Mesendoderm (in vitro differentiated cells): ENCODE measurements around the gene GMDS.
A peak's percentile ranks its signal among the peaks of the same experiment; 100 is the strongest.

Source experiments
- DNase-seq: peaks from one replicate; pipeline ENCODE4 v3.0.0; 2013
- H2AK5ac ChIP-seq: 2 replicates; pipeline ENCODE4 v1.6.1; 2013; ENCODE audit warnings: low read length, inconsistent platforms
- H2BK120ac ChIP-seq: 2 replicates; pipeline ENCODE4 v1.6.1; 2013; ENCODE audit warnings: low read depth, mild to moderate bottlenecking, low read length, moderate library complexity, mixed read lengths
- H2BK15ac ChIP-seq: replicated peaks from 2 replicates; pipeline ENCODE4 v1.6.1; 2013; ENCODE audit warnings: low read depth, mild to moderate bottlenecking, moderate library complexity
- H2BK5ac ChIP-seq: 2 replicates; pipeline ENCODE4 v1.6.1; 2013; ENCODE audit warnings: low read length, inconsistent platforms
- H3K18ac ChIP-seq: 2 replicates; pipeline ENCODE4 v1.6.1; 2013; ENCODE audit warnings: mild to moderate bottlenecking, low read length, mixed read lengths
- H3K23ac ChIP-seq: one replicate; pipeline ENCODE4 v1.6.1; 2013; ENCODE audit warnings: low read length
- H3K27ac ChIP-seq: 2 replicates; pipeline ENCODE4 v1.5.1; 2013; ENCODE audit warnings: low read depth, mild to moderate bottlenecking, inconsistent platforms, low read length, moderate library complexity
- H3K27me3 ChIP-seq: 2 replicates; pipeline ENCODE4 v1.6.1; 2013; ENCODE audit warnings: low read length, control low read depth, mild to moderate bottlenecking, inconsistent platforms; ENCODE audit not compliant: insufficient read depth, poor library complexity
- H3K36me3 ChIP-seq: 2 replicates; pipeline ENCODE4 v1.6.1; 2013; ENCODE audit warnings: low read length, inconsistent platforms; ENCODE audit not compliant: control insufficient read depth, insufficient read depth
- H3K4ac ChIP-seq: one replicate; pipeline ENCODE4 v1.6.1; 2013; ENCODE audit warnings: low read depth, mild to moderate bottlenecking, low read length, moderate library complexity
- H3K4me1 ChIP-seq: 2 replicates; pipeline ENCODE4 v1.6.1; 2013; ENCODE audit warnings: low read depth, low read length, inconsistent platforms; ENCODE audit not compliant: control insufficient read depth
- H3K4me2 ChIP-seq: 2 replicates; pipeline ENCODE4 v1.6.1; 2013; ENCODE audit warnings: low read length
- H3K4me3 ChIP-seq: 2 replicates; pipeline ENCODE4 v1.5.1; 2013; ENCODE audit warnings: mild to moderate bottlenecking, low read length
- H3K56ac ChIP-seq: one replicate; pipeline ENCODE4 v1.6.1; 2013; ENCODE audit warnings: low read length
- H3K79me1 ChIP-seq: 2 replicates; pipeline ENCODE4 v1.6.1; 2013; ENCODE audit warnings: low read length, inconsistent platforms
- H3K79me2 ChIP-seq: 2 replicates; pipeline ENCODE4 v1.6.1; 2013; ENCODE audit warnings: mild to moderate bottlenecking, low read length; ENCODE audit not compliant: control insufficient read depth, insufficient read depth
- H3K9ac ChIP-seq: 2 replicates; pipeline ENCODE4 v1.6.1; 2013; ENCODE audit warnings: low read length, inconsistent platforms
- H4K5ac ChIP-seq: one replicate; pipeline ENCODE4 v1.6.1; 2013; ENCODE audit warnings: low read length
- H4K8ac ChIP-seq: one replicate; pipeline ENCODE4 v1.6.1; 2013; ENCODE audit warnings: low read depth, mild to moderate bottlenecking, control low read depth, low read length, moderate library complexity
- WGBS: extraction: QIAGEN DNeasy Blood & Tissue Kit; methylation state at CpG from one replicate; pipeline ENCODE4 v1.1.7; 2013; ENCODE audit warnings: low lambda C conversion rate, missing lambda C conversion rate; ENCODE audit not compliant: insufficient coverage; ENCODE audit errors: extremely low coverage; 5-methylcytosine and 5-hydroxymethylcytosine counted together

GMDS gene

GRCh38 chr6:1615853-1616420 lies 629.5 kb downstream of the GMDS start:
- Histone ChIP-seq H3K23ac (peak overlapping the region; percentile 48), H3K79me2 (no peaks in the 10 kb centered on the region), H3K18ac (no peak overlapping the region), H3K27ac (no peak overlapping the region), H2BK120ac (no peak overlapping the region), H3K4me2 (no peak overlapping the region), H4K8ac (no peak overlapping the region), H2BK15ac (no peak overlapping the region), H3K56ac (no peak overlapping the region), H3K4ac (no peak overlapping the region), H3K27me3 (peaks cover 67% of the 10 kb centered on the region), H2BK5ac (no peak overlapping the region), H3K4me1 (peaks cover 2% of the 10 kb centered on the region), H3K4me3 (no peak overlapping the region), H3K36me3 (no peaks in the 10 kb centered on the region), H2AK5ac (no peak overlapping the region), H4K5ac (no peak overlapping the region), H3K79me1 (no peaks in the 10 kb centered on the region), H3K9ac (no peak overlapping the region)
- DNase-seq: peak; percentile 11
- WGBS: no CpG with 5 or more reads among the region's 10 CpGs

- peak overlapping the region; percentile 48 for H3K23ac ChIP-seq
- no peak overlapping the region for H2BK120ac ChIP-seq
- no peak overlapping the region for H4K5ac ChIP-seq
- H3K56ac ChIP-seq: peak overlapping the region; percentile 90
- H2BK15ac ChIP-seq: no peak overlapping the region
- no CpG with 5 or more reads among the region's 50 CpGs for WGBS
- H3K4ac ChIP-seq: no peak overlapping the region
- peak overlapping the region; percentile 78 for H3K9ac ChIP-seq
- peaks cover 2% of the 10 kb centered on the region for H3K4me1 ChIP-seq
- peak overlapping the region; percentile 83 for H3K4me2 ChIP-seq
- no peaks in the 10 kb centered on the region for H3K36me3 ChIP-seq
- H2BK5ac ChIP-seq: no peak overlapping the region
- H4K8ac ChIP-seq: no peak overlapping the region
- no peak overlapping the region for H2AK5ac ChIP-seq
- peak; percentile 75 for DNase-seq
- peak overlapping the region; percentile 49 for H3K4me3 ChIP-seq
- no peaks in the 10 kb centered on the region for H3K79me1 ChIP-seq
- peaks cover 61% of the 10 kb centered on the region for H3K27me3 ChIP-seq
- no peak overlapping the region for H3K27ac ChIP-seq
- no peaks in the 10 kb centered on the region for H3K79me2 ChIP-seq
- H3K18ac ChIP-seq: peak overlapping the region; percentile 75
Observed at GRCh38 chr6:1615151-1615852, 630.1 kb downstream of the GMDS start.

- H3K36me3 ChIP-seq: no peaks in the 10 kb centered on the region
- no peaks in the 10 kb centered on the region for H3K79me1 ChIP-seq
- no peak overlapping the region for H3K4ac ChIP-seq
- H3K4me2 ChIP-seq: peak overlapping the region; percentile 83
- peak overlapping the region; percentile 75 for H3K18ac ChIP-seq
- no peak overlapping the region for H3K27ac ChIP-seq
- H3K4me1 ChIP-seq: peaks cover 2% of the 10 kb centered on the region
- peak overlapping the region; percentile 10 for H2BK15ac ChIP-seq
- H3K23ac ChIP-seq: peak overlapping the region; percentile 80
- H2BK5ac ChIP-seq: no peak overlapping the region
- no peaks in the 10 kb centered on the region for H3K79me2 ChIP-seq
- peaks cover 58% of the 10 kb centered on the region for H3K27me3 ChIP-seq
- peak; percentile 71 for DNase-seq
- WGBS: no CpG with 5 or more reads among the region's 85 CpGs
- H3K4me3 ChIP-seq: peak overlapping the region; percentile 49
- no peak overlapping the region for H4K5ac ChIP-seq
- no peak overlapping the region for H4K8ac ChIP-seq
- no peak overlapping the region for H2AK5ac ChIP-seq
- peak overlapping the region; percentile 90 for H3K56ac ChIP-seq
- H3K9ac ChIP-seq: peak overlapping the region; percentile 78
- H2BK120ac ChIP-seq: peak overlapping the region; percentile 48
Observed at GRCh38 chr6:1614448-1615150, 630.8 kb downstream of the GMDS start.

- Histone ChIP-seq H2AK5ac (no peak overlapping the region), H3K79me1 (no peaks in the 10 kb centered on the region), H3K18ac (peak overlapping the region; percentile 75), H3K4me2 (peak overlapping the region; percentile 45), H3K79me2 (no peaks in the 10 kb centered on the region), H3K56ac (peak overlapping the region; percentile 90), H3K9ac (peak overlapping the region; percentile 54), H3K27ac (no peak overlapping the region), H3K4me1 (peaks cover 2% of the 10 kb centered on the region), H2BK15ac (no peak overlapping the region), H3K27me3 (peaks cover 56% of the 10 kb centered on the region), H3K36me3 (no peaks in the 10 kb centered on the region), H4K8ac (no peak overlapping the region), H2BK120ac (no peak overlapping the region), H2BK5ac (no peak overlapping the region), H3K23ac (peak overlapping the region; percentile 80), H4K5ac (no peak overlapping the region), H3K4me3 (peak overlapping the region; percentile 25), H3K4ac (no peak overlapping the region)
- peak; percentile 87 for DNase-seq
- no CpG with 5 or more reads among the region's 60 CpGs for WGBS
Observed at GRCh38 chr6:1613688-1614447, 631.5 kb downstream of the GMDS start.

- H3K23ac ChIP-seq: no peak overlapping the region
- no peak overlapping the region for H3K27ac ChIP-seq
- no peak overlapping the region for H2BK5ac ChIP-seq
- H4K5ac ChIP-seq: no peak overlapping the region
- H3K4ac ChIP-seq: no peak overlapping the region
- DNase-seq: no peak
- no peak overlapping the region for H3K56ac ChIP-seq
- H3K36me3 ChIP-seq: no peaks in the 10 kb centered on the region
- peaks cover 54% of the 10 kb centered on the region for H3K27me3 ChIP-seq
- H3K79me1 ChIP-seq: no peaks in the 10 kb centered on the region
- H3K79me2 ChIP-seq: no peaks in the 10 kb centered on the region
- no peak overlapping the region for H3K9ac ChIP-seq
- H3K4me3 ChIP-seq: no peak overlapping the region
- WGBS: no CpG with 5 or more reads among the region's 3 CpGs
- H2BK15ac ChIP-seq: no peak overlapping the region
- H3K18ac ChIP-seq: no peak overlapping the region
- H2AK5ac ChIP-seq: no peak overlapping the region
- H2BK120ac ChIP-seq: no peak overlapping the region
- no peak overlapping the region for H3K4me2 ChIP-seq
- H3K4me1 ChIP-seq: no peaks in the 10 kb centered on the region
- no peak overlapping the region for H4K8ac ChIP-seq
Observed at GRCh38 chr6:1613346-1613687, 632.1 kb downstream of the GMDS start.
